HG03342 (cell line): ENCODE results near the gene AAK1.
"Not testable (repeated sequence)": the region's sequence is repeated elsewhere in the genome, so short reads cannot be mapped to it uniquely, and the experiment has no call there.

Source experiments
- ATAC-seq: cut with Tn5 transposase; IDR thresholded peaks from one replicate; pipeline ENCODE4 v1.9.1; 2021; ENCODE audit warnings: mild to moderate bottlenecking, moderate library complexity; ENCODE audit not compliant: unreplicated experiment

AAK1 gene

GRCh38 chr2:69459936-69460335, 183.6 kb downstream of the AAK1 start:
- no peak for ATAC-seq

DNA sequence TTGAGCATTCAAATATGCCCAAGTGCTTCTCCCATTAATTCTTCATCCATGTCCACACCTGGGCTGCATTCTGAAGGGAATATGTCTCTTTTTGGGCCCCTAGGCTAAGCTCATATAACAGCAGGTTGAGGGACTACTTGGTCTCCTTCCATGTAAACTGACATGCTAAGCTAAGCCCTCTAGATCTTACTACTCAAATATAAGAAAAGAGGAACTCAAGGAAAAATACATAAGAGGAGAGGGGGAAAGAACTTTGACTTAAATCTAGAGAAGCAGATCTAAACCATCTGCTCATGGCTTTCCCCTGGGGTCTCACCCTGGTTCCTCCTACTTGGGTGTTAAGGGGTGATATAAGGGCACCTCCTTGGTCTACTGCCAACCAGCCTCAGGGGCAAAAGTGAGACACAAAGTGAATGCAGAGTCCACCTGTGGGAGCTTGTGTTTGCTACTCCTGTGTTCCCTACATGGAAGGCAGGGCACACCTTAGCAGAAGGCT, 186.5 kb downstream of the AAK1 start:
- no peak for ATAC-seq

DNA sequence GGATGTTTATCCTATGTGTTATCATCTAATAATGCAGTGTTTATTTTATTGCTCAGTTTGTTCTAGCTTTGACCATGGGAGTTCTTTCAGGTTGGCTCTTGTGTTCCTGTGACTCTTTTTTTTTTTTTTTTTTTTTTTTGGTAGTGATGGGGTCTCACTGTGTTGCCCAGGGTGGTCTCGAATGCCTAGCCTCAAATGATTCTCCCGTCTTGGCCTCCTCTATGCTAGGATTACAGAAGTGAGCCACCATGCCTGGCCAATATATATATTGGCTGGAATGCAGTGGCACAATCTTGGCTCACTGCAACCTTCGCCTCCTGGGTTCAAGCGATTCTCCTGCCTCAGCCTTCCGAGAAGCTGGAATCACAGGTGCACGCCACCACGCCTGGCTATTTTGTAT, 187.4 kb downstream of the AAK1 start:
- ATAC-seq = no peak

DNA sequence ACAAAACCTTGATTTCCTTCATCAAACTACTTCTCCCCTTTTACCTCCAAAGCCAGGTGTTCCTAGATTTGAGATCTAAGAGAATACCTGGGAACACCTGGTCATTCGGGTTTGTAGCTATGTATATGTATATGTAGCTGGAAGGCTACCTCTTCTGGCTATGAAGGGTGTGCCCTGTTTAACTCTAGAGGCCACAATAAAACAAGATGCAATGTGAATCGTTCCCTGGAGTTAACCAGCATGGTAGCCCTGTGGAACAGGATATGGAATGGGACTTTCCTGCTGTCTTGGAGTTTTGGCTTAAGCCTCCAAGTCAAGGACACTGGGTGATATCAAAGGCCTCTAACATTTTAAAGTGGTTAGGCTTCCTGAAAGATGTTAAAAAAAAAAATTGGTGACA, 188.6 kb downstream of the AAK1 start:
- ATAC-seq = no peak

DNA sequence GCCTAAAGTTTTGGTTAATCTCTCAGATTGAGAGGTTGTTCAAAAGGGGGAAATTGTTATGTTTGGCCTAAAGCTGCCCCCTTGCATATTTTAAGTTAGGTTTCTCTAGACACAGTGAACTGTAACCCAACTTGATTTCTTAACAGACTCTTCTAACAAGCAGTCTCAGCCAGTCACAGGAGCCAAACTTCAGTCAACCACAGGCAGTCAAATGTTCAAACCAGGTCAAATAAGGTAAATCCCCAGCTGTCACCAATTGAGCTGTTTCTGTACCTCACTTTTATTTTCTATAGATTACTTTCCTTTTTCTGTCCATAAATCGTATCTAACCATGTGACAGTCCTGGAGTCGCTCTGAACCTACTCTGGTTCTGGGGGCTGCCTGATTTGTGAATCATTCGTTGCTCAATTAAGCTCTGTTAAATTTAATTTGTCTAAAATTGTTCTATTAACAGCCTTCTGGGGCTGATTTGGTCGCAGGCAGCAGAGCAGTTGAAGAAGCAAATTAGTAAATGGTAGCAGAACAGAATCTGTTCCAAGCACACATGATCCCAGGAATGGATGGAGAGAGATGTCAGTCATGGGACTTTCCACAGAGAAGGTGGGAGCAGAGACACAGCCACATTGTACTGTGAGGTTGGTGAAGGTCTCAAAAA, 189.9 kb downstream of the AAK1 start:
- peak; percentile 91 for ATAC-seq

GRCh38 chr2:69452687-69453086, 190.9 kb downstream of the AAK1 start:
- ATAC-seq = no peak

- ATAC-seq = no peak
Observed at GRCh38 chr2:69450735-69451416, 192.7 kb downstream of the AAK1 start.

- no peak for ATAC-seq
Observed at GRCh38 chr2:69449906-69450305, 193.6 kb downstream of the AAK1 start.

DNA sequence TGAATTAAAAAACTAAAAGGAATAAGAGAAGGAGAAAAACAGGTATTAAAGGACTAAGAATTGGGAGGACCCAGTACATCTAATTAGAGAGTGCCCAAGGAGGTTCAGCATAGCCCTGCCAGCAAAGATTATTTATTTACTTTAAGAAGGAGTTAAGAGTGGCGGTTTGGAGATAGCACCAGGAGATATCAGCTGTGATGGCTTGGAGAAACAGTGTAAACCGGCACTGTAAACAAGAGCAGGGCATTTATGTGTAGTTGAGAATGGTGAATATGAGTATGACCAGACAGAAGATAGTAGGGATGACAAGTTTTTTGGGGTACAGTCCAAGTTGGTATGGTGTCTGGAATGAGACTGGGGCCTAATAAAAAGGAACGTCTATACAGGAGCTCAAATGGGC, 199.9 kb downstream of the AAK1 start:
- ATAC-seq = not testable (repeated sequence)

DNA sequence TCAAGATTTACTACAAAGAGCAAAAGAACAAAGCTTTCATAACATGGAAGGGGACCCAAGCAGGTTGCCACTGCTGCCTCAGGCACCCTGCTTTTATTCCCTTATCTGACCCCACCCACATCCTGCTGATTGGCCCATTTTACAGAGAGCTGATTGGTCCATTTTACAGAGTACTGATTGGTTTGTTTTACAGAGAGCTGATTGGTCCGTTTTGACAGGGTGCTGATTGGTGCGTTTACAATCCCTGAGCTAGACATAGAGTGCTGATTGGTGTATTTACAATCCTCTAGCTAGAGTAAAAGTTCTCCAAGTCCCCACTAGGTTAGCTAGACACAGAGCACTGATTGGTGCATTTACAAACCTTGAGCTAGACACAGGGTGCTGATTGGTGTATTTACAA, 204.0 kb downstream of the AAK1 start:
- ATAC-seq = not testable (repeated sequence)

GRCh38 chr2:69438580-69438979, 205.0 kb downstream of the AAK1 start:
- no peak for ATAC-seq

- no peak for ATAC-seq
Observed at GRCh38 chr2:69437751-69438154, 205.8 kb downstream of the AAK1 start.

DNA sequence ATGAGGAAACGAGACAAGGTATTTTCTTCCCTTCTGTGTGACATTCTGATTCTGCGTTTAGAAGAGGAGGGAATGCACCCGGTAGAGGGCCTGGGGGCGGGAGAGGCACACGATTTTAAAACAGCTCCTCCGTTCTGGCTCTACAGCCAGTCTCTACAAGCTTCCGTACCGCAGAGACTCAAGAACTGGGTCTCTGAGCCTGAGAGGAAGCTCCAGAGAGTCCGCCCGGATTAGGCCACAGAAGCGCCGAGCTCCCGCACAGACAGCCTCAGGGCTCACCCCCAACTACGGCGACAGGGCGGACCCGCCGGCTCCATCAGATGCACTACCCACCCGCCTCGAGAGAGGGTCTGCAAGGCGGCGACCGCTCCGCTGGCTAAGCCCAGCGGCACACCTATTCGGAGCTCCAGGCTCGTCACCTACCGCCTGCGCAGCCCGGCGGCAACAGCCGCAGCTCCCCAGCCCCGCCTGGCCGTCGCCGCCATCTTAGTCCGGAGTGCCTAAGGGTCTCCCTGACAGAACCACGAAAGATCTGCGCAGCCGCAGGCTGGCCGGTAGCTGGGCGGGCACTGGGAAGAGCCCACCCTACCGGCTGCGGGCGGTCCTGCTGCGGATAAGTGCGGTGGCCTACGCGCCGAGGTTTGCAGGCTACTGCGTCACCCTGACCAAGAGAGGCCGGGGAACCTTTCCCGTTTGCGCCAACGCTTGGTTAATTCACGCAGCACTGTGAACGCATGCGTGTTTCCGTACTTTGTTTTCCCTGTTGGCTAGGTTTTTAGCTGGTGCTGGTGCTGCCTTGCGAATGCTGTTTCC, 206.4 kb downstream of the AAK1 start, which contains the start of gene NFU1:
TSS of gene NFU1 (minus strand) at position 498 of the 813 bp plus-strand sequence. CDS start at position 485, 13 bp downstream.
- ATAC-seq = peak; percentile 96

DNA sequence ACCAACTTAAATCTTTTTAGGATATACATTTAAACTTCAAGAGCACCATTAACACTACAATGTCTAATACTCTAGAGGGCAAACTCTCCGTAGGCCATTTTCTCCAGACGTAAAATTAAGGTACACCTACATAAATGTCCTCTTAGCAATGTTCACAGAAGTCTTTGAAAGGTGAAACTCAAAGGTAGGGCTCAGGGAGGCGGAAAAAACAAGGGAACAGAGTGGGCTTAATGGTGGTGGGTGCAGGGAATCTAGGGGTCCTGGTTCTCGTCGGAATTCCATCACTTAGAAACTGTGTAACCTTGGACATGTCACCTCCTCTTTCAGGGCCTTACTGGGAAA, 207.0 kb downstream of the AAK1 start:
- ATAC-seq = peak; percentile 5

DNA sequence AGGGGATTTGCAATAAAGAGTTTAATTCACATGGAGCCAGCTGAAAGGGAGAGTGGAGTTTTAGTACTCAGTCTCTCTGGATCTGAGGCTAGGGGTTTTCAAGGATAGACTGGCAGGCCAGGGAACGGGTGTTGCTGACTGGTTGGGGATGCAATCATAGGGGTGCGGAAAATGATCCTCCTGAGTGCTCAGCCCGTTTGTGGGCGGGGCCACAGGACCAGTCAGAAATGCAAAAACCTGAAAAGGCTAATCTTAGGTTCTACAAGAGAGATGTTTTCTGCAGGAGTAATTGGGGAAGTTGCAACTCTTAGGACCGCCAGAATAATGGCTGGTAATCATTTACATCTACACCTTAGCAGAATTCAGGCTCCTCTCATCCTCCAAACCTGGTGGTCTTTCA, 208.8 kb downstream of the AAK1 start:
- no peak for ATAC-seq

GRCh38 chr2:69429491-69430183, 213.9 kb downstream of the AAK1 start:
- ATAC-seq = no peak

- no peak for ATAC-seq
Observed at GRCh38 chr2:69428981-69429380, 214.6 kb downstream of the AAK1 start.

GRCh38 chr2:69424419-69424818, 219.1 kb downstream of the AAK1 start:
- ATAC-seq = no peak

DNA sequence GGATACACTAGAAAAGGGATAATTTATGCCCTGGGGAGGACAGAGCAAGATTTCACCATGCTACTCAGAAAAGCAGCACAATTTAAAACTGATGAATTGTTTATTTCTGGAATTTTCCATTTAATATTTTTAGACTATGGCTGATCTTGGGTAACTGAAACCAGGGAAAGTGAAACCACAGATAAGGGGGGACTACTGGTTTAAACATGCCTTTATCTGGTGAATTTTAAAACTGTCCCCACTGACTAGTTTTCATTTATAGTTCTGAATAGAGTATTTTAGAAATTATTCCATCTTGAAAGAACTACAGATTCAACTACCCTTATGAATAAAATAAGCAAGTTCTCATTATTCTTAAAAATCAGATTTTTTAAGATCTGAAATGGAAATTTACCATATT, 221.3 kb downstream of the AAK1 start:
- no peak for ATAC-seq

- not testable (repeated sequence) for ATAC-seq
Observed at GRCh38 chr2:69419111-69419510, 224.4 kb downstream of the AAK1 start.

DNA sequence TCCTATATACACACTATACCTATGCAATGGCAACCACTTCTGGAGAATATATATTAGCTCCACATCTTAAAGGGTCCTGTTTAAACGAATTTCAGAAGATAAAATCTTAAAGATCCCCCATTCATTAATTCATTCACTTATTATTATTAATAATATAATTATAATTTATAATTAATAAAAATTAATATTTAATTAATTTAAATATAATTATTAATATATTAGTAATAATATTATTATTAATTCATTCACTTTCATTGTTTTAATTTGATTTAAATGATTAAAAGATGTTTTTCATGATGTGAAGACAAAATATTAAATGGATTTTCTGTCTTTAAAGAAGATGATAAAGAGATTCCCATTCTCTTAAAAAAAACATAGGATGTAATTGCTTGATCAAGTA, 227.4 kb downstream of the AAK1 start:
- ATAC-seq = no peak
